Stimulated activated CD4-positive, alpha-beta T cell treated with anti-CD3 and anti-CD28 coated beads, Interleukin-1b, Interleukin-23, amount 100 ng/mL, for 48 hours (primary cell): ENCODE measurements around the gene PPP1R10.

Source experiments
- DNase-seq: peaks from one replicate; pipeline ENCODE4 v3.0.0-alpha.2; 2020

The PPP1R10 gene

GRCh38 chr6:30618270-30618797, 1.3 kb upstream of the PPP1R10 start:
- no peak for DNase-seq

DNA sequence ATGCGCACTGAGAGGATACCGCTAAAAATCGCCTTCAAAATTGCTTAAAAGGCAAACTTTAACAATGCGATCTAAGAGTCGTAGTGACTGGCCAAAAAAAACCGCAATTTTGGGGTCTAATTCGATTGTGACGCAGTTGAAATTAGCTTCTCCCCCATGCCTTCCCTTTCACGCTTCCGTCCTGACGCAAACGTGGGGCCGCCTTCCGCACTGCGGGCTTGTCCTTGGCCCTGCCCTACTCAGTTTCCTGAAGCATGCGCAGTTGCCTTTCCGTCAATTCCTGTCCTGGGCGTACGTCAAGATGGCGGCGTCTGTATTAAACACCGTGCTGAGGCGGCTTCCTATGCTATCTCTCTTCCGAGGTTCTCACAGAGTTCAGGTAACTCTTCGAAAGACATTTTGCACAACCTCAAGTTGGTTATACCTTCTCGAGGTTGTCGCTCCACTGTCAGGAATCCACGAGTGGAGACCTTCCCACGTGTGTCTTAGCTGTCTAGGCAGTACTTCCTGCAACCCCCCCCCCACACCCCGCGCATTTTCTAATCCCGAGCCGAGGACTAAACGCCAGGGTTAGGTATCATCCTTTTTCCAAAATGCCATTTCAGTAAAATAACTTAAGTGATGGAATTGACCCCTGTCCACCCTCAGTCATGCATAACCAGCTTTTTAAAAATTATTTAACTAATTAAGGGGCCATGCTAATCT, 674 bp upstream of the PPP1R10 start, which contains the start of gene MRPS18B:
Gene MRPS18B, plus strand, starts transcription at position 276 of the 705 bp plus-strand sequence. Its CDS starts 26 bp downstream, at position 302.
- DNase-seq, result peak; percentile 98

- DNase-seq, result no peak
Observed at GRCh38 chr6:30615958-30616810, 859 bp downstream of the PPP1R10 start.

GRCh38 chr6:30615219-30615957, 1.7 kb downstream of the PPP1R10 start:
- DNase-seq, result peak; percentile 28

GRCh38 chr6:30614843-30615218, 2.2 kb downstream of the PPP1R10 start:
- peak; percentile 87 for DNase-seq

GRCh38 chr6:30614044-30614842, 2.8 kb downstream of the PPP1R10 start:
- no peak for DNase-seq

DNA sequence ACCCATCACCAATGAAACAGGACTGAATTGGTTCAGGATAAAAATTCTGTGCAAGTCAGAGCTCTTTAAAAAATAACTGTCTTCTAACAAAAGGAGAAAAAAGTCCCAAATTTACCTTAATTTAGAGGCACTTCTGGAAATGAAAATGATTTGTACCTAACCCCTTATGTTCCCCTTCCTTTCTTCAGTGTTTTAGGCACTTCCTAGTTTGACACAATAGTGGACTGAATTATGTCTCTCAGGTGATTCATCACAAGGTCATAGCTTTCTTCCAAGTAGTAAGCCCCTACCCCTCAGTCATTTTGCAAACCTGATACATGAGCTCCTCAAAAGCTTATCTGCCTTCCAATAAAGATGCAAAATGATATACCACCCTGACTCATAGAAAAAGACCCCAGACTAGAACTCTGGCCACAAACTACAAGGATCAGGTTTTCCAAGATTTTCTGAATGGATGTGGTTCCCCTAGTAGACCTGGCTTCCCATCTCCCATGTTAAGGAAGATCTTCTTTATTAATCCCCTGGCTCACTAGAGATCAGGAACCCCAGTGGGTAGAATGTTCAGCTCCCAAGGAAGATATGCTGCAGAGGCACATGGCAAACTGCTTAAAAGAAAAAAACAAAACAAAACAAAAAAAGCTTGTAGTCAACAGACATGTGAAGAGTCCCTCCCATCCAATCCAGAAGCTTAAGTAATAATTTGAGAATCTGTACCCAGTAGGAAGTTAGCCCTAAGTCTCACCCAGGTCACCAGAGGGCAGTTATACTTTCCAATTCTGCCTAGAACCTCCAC, 3.6 kb downstream of the PPP1R10 start:
- DNase-seq, result no peak

DNA sequence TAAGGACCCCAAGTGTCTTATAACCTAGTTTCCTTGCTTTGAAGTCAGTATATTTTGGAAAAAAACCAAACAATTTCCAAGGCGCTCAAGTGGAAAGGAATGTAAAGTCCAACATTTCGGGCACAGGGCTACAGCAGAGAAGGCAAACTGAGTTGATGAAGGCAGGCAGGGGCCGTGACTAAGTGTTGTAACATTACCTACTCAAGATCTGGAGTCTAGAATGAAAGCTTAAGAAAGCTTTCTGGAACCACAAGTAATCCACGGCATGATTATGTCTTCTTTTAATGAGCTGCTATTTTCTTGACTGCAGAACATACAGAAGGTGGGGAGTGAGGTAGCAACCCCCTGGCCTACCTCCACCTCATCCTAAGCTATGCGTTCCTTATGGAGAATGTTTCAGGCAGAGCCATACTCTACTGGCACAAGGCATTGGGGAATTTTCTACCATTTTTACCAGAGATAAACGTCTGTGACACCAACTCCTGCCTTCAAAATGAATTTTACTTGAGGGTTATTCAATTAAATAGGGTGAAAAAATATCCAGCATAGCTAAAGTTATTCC, 4.3 kb downstream of the PPP1R10 start:
- no peak for DNase-seq

DNA sequence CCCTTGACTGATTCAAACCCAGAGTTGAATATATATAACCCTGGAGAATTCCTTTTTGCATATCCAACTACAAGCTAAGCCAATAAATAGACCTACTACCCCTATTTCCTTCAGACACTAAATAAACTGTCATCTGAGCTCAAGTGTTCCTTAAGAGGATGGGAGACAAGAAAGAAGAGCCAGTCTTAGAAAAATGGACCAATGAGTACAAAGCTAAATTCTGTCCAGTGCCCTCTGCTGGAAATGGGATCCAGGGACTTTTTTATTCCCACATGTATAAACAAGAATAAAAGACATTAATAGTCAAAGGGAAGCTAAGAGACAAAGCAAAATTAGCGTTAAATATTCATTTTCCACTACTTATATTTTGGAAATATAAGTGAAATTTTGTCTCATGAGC, 4.8 kb downstream of the PPP1R10 start:
- DNase-seq, result no peak

- DNase-seq, result no peak
Observed at GRCh38 chr6:30611856-30612194, 5.2 kb downstream of the PPP1R10 start.

DNA sequence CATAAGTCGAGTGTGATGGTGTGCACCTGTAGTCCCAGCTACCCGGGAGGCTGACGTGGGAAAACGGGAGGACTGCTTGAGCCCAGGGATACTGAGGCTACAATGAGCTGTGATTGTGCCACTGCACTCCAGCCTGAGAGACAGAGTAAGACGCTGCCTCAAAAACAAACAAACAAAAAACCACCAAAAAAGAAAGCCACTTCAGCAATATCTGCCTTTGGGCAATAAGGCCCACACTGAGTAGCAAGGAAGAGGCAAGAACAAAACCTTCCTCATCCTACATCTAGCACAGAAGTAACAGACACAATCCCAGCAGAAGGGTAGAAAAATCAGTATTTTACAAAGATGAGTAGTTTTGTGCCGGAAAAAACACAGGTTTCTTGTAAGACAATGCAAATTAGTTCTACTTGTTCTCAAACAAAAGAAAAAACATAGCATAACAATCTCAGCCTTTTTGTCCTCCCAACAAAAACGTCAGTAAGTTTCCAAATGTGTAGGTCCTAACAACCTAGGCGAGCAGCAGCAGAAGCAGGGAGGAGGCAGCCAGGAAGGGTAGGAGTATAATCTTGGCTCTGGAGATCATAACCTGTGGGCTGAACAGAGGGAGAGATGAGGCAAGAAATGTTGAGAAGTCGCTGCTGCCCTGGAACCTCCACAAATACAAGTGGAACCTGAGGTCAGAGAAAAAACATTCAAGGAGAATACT, 5.7 kb downstream of the PPP1R10 start:
- DNase-seq, result no peak

- DNase-seq, result no peak
Observed at GRCh38 chr6:30610065-30610464, 7.0 kb downstream of the PPP1R10 start.

- DNase-seq, result no peak
Observed at GRCh38 chr6:30603961-30604360, 13.1 kb downstream of the PPP1R10 start.

DNA sequence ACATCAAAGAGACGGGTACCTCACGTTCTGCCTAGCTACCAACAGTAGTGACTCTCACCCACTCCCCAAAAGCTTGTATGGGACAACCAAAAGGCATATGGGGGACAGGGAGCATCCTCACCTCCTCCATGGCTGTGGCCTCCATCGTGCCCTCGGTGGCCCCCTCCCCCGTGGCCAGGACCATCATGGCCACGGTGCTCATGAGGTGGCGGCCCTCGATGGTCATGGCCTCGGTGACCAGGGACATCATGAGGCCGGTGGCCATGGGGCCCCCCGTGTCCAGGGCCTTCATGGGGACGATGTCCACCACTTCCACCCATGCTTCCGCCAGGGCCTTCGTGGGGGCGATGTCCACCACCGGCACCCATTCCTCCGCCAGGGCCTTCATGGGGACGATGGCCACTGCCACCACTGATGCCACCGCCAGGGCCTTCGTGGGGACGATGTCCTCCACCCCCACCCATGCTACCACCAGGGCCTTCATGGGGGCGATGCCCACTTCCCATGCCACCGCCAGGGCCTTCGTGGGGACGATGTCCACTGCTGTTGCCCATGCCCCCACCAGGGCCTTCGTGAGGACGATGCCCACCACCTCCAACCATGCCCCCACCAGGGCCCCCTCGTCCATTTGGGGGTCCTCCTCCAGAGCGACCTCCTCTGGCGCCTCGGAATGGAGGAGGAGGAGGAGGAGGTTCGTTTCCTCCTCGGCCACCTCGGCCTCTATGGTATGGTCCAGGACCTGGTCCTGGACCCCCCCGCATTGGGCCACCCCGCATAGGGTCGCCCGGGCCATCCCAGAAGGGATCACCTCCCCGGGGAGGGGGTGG, 15.0 kb downstream of the PPP1R10 start:
- no peak for DNase-seq

DNA sequence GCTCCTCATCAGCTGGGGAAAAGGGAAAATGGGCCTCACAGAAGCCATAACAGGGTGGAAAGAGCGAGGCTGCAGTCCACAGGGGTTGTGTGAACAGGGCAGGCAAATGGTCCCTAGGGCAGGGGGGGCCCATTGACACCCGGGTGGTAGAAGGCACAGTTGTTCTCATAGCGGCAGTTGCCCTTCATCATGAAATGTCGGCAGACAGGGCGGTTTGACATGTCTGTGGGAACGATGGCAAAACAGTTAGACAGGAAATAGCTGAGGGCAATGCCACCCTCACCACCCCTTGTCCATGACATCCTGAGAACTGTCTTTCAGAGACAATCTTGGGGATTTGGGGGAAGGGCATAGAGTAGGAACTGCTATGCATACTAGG, 15.6 kb downstream of the PPP1R10 start:
- DNase-seq, result no peak

GRCh38 chr6:30600451-30600961, 16.5 kb downstream of the PPP1R10 start:
- no peak for DNase-seq

DNA sequence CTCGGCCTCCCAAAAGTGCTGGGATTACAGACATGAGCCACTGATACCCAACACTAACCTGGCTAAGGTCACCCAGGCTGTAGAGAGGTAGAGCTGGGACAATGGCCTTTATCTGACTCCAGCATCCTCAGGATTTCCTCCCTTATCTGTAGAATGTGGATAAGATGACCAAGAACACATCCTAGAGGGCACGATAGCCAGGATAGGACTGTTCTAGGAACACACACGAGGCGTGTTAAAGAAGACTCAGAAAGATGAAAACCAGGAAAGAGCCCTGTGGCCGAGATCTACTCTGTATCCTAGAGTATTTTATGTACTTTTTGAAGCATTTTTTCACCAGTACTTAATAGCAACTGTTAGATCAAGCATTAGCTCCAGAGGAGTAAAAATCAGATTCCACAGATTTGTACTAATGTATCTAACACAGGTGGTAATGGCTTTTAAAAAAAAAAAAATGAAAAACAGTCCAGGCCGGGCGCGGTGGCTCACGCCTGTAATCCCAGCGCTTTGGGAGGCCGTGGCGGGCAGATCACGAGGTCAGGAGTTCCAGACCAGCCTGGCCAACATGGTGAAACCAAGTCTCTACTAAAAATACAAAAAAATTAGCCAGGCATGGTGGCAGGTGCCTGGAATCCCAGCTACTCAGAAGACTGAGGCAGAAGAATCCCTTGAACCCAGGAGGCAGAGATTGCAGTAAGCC, 17.3 kb downstream of the PPP1R10 start:
- DNase-seq, result no peak

GRCh38 chr6:30598912-30599624, 18.0 kb downstream of the PPP1R10 start:
- DNase-seq, result no peak
